NCI-H2196 treated with DMSO at 0.1 percent for 48 hours (cell line): Measurements from ENCODE around the gene OR6S1.
"Not testable (repeated sequence)": the region's sequence is repeated elsewhere in the genome, so short reads cannot be mapped to it uniquely, and the experiment has no call there.

ENCODE experiments used
- DNase-seq: peaks from one replicate; lab custom pipeline; 2025; ENCODE audit not compliant: unreplicated experiment; lab: John Stamatoyannopoulos, UW

OR6S1 gene

DNA sequence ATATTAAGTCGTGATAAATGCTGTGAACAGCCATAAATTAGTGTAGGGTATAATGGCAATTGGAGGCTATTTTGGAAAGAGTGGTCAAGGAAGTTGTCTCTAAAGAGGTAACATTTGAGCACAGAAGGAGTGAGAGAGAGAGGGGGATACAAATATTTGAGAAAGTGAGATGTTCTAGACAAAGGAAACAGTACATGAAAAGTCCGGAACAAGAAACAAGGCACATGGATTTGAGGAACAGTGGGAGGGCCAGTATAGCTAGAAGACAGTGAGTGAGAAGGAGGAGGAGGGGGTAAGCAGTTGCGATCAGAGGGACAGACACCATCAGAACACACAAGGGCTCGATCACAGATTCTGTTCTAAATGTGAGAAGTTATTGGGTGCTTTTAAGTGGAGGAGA, 30.2 kb downstream of the OR6S1 start:
- DNase-seq: no peak

DNA sequence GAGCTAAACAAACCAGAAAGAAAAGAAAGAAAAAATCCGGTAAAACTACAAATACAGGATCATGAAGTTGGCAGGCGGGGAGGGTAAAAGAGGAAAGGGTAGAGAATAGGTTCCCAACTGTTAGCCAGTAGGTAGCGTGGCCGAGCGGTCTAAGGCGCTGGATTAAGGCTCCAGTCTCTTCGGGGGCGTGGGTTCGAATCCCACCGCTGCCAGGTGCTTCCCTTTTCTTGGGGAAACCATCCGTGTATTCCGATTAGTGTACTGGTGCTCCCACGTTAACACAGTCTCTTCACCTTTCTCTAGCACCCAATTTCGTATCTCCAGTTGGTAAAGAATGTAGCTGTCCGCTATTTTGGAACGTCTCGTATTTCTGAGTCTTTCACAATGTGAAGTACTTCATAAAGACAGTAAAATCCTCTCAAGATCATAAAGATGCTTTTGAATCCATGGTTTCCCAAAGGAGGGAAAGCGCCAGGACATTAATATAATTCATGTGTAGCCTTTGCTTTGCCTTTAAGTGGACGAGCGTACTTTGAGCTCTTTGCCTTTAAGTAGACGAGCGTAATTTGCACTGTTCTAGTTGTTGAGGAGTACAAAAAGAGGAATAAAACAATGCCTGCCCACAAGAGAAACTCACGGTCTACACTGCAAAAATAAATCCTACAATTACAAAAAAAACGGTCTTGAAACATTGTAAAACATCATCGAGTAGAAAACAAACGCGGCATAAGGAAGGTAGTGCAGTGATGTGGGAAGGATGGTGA, 31.3 kb downstream of the OR6S1 start:
- peak; percentile 33 for DNase-seq

DNA sequence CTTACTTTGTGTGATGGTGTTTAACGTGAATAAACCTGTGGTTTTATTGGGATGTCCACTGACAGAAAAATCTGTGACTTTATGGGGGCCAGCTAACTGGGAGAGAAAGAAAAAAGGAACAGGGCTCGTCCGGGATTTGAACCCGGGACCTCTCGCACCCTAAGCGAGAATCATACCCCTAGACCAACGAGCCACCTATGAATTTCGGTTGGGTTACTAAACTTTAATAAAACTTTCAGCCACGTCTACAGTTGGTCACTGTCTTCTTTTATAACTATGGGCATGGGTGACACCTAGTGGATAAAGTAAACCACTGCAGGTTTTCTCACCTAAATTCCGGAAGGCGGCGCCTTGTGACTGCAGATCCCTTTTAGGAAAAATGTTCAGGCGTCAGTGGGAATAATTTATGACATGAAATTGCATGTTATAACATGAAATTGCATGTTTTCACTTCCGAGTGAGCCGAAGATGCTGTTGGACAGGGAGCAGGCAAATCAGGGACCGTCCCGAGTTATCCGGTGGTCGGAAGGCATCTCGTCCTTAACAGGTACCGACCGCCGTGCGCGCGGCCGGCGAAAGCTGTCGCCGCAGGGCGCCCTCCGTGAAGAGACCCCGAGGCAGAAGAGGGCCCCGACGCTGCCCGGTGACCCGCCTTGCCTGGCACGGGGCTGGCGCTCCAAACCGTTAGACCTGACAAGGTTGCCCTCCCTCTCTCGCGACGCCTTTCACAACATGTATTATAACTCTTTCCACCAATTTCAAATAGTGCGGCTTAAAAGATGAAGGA, 32.1 kb downstream of the OR6S1 start:
- DNase-seq: peak; percentile 77

DNA sequence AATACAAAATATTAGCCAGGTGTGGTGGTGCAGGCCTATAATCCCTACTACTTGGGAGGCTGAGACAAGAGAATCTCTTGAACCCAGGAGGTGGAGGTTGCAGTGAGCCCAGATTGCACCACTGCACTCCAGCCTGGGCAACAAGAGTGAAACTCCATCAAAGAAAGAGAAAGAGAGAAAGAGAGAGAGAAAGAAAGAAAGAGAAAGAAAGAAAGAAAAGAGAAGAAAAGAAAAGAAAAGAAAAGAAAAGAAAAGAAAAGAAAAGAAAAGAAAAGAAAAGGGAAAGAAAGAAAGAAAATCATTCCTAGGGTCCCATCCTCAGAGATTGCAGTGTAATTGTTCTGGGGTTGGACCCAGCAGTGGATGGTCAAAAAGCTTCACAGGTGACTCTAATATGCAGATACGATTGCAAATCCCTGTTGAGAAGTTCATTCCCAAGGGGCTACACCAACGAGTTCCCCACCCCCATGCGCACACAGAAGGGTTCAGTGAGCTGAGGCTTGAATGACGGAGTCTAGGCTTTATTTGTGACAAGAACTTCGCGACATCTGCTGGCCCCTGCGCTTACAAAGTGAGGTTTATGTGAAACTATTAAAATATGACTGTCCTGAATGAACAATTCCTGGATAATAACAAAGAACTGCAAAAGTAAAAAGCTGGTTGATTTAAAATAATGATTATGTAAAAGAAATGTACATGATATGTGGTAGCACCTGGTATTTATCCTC, 32.9 kb downstream of the OR6S1 start:
- no peak for DNase-seq

DNA sequence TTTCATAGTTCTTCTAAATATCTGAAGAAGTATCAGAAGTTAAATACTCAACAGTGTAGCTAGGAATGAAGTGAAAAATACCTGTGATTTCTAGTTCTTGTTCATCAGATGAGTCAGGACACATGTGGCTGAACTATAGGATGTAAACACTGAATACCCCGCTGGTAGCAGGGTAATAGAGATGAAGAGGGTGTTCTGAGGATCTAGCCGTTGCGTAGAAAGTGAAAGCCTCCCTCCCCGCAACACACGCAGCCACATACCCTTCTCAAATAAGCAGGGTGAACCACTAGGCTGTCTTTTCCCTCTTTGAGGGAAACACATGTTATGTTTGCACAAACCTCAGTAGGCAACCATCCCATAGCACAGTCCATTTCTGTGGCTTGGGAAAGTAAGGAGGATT, 33.9 kb downstream of the OR6S1 start:
- DNase-seq: no peak

DNA sequence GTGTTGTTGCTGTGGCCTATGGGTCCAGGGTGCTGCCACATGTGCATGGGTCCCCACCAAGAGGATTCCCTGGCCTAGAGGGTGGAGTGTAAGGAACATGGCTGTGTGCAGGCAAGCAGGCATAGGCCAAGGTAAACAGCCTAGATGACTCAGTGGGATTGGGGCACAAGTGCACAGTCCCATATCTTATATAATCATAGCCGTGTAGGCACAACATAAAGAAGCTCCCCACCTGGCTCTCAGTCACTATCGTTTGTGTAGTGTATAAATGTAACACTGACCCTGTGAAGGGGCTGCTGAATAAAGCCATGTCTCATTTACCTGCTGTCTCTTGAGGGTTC, 34.6 kb downstream of the OR6S1 start:
- no peak for DNase-seq

DNA sequence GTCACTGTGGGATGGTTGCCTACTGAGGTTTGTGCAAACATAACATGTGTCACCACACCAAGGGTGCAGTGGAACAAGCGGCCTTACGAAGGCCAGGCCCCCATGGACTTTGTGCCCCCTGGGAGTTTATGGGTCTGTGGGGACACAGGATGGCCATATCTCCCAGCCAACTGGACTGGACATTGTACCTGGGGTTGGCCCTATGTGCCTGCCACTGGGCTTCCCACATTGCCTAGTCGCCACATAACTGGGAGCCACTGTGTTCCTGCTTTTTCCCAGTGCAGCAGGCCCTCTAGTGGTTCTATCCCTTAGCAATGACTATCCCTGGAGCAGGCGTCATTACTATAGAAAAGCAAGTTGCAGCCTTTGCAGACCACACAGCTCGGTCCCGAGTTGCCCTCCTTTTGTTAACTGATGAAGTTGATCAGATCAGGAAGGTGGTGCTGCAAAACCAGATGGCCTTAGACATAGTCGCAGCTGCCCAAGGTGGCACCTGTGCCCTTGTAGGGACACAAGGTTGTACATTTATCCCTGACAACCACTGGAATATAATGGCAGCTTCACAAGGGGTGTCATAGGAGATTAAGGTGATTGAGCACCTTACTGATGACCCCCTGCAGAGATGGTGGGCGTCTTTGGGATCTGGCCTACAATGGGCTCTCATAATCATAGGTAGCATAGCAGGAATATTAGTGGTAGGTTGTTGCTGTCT, 35.1 kb downstream of the OR6S1 start:
- DNase-seq: no peak

DNA sequence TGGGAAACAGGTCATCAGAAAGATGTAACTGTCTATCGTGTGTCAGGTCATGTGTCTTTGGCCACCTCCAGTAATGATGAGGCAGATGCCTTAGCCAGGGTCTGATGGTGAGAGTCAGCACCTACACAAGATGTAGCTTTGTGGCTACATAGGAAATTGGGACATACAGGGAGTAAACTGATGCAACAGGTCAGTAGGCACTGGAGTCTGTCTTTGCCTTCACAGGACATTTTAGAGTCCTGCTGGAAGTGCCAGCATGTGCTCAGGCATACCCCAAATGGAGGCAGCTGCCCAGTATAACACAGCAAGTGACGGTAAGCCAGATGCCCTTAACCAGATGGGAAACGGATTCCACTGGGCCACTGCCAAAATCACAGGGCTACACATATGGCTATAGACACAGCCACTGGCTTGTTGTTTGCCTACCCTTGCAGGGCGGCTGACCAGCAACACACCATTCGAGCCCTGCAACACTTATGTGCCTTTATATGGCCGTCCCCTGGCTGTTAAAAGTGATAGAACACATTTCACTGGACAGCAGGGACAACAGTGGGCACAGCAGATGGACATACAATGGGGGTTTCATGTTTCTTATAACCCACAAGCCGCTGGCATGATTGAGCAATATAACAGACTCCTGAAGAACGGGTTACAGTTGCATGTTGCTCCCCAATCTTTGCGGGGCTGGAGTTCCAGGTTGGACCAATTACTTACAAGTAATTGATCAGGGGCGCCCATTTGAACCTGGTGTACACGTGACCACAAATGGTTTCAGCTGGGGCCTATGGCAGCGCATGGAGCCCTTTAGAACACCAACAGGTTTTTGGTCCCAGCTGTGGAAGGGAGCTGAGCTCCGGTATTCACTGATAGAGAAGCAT, 37.4 kb downstream of the OR6S1 start:
- no peak for DNase-seq

DNA sequence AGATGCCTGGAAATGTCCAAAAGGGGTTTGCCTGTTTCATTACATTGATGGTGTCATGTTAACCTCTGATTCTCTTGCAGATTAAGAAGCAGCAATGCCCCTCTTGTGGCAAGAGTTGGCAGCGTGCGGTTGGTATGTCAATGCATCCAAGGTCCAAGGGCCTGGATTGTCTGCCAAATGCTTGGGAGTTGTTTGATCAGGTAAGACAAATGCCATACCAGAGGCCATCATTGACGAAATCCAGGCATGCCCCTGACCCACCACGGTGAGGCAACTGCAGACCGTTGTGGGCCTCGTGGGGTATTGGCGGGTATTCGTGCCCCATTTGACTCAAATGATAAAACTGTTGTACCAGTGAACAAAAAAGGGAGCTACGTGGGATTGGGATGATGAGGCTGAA, 38.9 kb downstream of the OR6S1 start:
- DNase-seq: no peak

DNA sequence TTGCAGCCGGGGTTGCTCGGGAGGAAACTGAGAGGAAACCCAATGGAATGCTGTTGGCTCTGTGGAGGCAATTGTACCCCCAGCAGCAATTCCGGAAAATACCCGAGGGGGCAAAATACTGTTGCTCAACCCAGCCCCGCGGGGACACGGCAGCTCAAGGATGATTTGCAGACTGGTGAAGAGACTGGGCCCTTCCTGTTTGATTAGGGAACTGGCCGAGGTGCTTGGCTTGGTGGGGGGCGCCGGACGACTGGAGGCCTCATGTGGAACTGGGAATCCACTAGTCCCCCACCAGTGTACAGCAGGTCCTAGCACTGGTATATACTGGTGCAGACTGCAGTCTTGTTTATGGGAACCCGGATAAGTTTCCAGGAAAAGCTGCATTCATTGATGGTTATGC, 40.0 kb downstream of the OR6S1 start:
- no peak for DNase-seq

DNA sequence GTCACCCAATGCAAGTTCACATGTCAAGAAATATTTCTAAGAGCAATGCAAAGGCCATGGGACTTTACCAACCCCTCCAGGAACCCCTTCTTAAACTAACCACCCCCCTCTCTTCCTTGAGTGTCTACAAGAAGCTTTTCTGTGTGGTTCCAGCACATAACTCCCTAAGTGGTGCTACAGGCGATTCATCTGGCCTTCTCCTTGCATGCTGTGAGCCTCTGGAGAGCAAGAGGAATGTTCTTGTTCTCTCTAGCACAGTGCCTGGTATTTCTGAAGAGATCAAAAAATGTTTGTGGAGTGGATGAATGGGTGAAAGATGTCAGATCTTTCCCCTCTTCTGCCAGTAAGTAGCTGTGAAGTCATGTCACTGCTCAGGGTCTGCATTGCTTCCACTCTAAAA, 44.4 kb downstream of the OR6S1 start:
- no peak for DNase-seq

DNA sequence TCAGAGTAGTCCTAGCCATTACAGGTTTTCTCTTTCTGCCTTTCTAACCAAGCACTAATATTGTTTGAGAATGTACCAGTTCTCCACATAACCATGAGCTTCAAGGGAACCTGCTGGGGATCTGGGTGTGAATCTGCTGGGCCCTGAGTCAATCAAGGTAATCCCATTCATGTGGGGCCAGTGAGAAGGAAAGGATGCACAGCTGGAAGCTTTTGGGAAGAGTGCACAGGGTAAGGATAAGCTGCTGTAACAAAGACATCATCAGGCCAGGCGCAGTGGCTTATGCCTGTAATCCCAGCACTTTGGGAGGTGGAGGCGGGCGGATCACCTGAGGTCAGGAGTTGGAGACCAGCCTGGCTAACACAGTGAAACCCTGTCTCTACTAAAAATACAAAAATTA, 45.8 kb downstream of the OR6S1 start:
- DNase-seq: not testable (repeated sequence)

DNA sequence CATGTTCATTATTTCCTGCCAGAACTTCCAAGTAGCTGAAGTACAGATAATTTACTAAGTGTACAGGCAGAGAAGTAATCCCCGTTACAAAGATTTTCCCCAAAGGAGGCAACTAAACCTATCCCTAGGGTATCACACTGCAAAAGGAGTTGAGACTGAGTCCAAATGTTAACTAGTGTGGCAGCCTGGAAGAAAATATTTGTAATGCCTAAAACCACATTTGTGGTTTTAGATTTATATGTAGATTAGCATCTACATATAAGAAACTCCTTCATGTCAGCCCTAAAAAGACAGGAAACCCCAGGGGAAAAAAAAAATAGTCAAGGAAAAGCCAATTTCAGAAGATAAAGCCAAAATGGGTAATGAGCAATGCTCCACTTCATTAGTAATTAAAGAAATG, 48.9 kb downstream of the OR6S1 start:
- DNase-seq: no peak

DNA sequence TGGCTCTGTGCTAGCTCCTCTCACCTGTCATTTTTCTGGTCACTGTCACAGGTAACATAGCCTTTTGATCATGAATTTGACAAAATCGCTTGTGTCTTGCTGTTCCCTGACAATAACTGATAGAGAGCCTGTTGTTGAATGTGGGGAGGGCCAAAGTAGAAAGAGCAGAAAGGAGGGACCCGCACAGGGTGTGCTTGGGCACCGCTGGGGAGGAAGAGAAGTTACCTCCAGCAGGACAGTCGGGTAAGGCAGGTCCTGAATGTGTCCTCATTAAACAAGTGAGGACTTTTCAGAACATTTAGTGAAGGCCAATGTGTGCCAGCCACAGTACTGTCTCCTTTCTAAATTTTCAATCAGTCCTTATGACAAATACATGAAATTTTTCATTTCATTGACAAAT, 50.3 kb downstream of the OR6S1 start, which contains the start of gene RNASE12:
Gene RNASE12 (minus strand): TSS at position 142 of the 400 bp plus-strand sequence. CDS start 653 bp downstream, outside the sequence.
- DNase-seq: no peak
